Measurements from ENCODE around the gene LPAR5. TPM values are rescaled to one million over a fixed set of nuclear protein-coding genes. Genes with fewer than 3 reads are reported as not detected.

The LPAR5 gene
- total RNA-seq, 1 experiment from 2014 or later: 0.20 TPM

DNA sequence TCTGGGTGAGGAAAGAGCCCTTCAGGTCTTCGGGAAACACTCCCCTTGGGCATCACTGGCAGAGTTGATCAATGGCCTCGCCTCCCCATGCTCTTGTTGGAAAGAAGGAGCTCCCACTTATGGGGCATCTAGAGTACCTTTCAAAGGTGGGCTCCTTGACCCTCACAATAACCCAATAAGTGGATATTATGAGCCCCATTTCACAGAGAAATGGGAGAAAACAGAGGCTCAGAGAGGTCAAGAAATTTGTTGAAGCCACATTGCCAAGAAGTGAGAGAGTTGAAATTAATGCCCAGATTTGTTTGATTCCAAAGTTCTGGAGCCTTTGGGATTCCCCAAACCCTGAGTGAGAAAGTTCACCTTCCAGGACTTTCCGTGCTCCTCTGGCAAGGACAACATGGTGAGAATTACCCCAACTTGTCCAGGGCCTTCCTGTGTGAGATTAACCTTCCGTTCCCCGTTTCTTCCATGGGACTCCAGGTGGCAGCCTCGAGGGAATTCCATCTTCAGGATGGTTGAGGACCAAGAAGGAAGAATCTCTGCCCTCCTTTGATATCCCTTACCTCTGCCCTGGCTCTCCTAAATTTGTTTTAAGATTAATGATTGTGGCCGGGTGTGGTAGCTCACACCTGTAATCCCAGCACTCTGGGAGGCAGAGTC is 21.1 kb downstream of the LPAR5 start:
- Mint-ChIP-seq H3K4me1 (ENCODE audit: low read depth, unreplicated experiment) (peaks cover 7% of the 10 kb centered on the region), H3K4me3 (ENCODE audit: unreplicated experiment) (no peak overlapping the region), H3K9me3 (ENCODE audit: unreplicated experiment) (no peaks in the 10 kb centered on the region), H3K27ac (ENCODE audit: unreplicated experiment) (peak overlapping the region; percentile 20), H3K36me3 (ENCODE audit: insufficient read depth, unreplicated experiment) (no peaks in the 10 kb centered on the region), H3K27me3 (ENCODE audit: insufficient read depth, unreplicated experiment) (no peaks in the 10 kb centered on the region)
- intact Hi-C loops (cut with micrococcal nuclease; ENCODE audit: unreplicated experiment): loop anchor here (5.0 kb wide), 1 partner anchor 213 kb away; the partner anchor contains the start of gene P3H3
- ChIA-PET CTCF (interaction anchor here (0.7 to 1.6 kb wide), 5 partner anchors 26 to 239 kb away, joined by 3 to 11 read pairs (median 5); partner anchors contain the start of genes COPS7A and NOP2), POLR2A (no interaction called here)
- Histone ChIP-seq H3K27me3 (replicated peaks; ENCODE audit: control insufficient read depth, insufficient read depth, low read length) (no peaks in the 10 kb centered on the region), H3K4me3 (ENCODE audit: low read depth, low read length) (no peak overlapping the region), H3K4me1 (peaks cover 23% of the 10 kb centered on the region), H3K9me3 (no peaks in the 10 kb centered on the region), H3K36me3 (ENCODE audit: control insufficient read depth, insufficient read depth, low read length) (no peaks in the 10 kb centered on the region)
- TF ChIP-seq, protein P1, sequence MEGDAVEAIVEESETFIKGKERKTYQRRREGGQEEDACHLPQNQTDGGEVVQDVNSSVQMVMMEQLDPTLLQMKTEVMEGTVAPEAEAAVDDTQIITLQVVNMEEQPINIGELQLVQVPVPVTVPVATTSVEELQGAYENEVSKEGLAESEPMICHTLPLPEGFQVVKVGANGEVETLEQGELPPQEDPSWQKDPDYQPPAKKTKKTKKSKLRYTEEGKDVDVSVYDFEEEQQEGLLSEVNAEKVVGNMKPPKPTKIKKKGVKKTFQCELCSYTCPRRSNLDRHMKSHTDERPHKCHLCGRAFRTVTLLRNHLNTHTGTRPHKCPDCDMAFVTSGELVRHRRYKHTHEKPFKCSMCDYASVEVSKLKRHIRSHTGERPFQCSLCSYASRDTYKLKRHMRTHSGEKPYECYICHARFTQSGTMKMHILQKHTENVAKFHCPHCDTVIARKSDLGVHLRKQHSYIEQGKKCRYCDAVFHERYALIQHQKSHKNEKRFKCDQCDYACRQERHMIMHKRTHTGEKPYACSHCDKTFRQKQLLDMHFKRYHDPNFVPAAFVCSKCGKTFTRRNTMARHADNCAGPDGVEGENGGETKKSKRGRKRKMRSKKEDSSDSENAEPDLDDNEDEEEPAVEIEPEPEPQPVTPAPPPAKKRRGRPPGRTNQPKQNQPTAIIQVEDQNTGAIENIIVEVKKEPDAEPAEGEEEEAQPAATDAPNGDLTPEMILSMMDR (IDR thresholded peaks at IDR 0.05; ENCODE audit: insufficient read depth in 1 of 2, low read depth in 1 of 2, low read length in 1 of 2, severe bottlenecking in 1 of 2, unreplicated experiment in 1 of 2): peak in 1 of 2 experiments; percentile 14
- DNase-seq: no peak
- BruUV-seq (replicated peaks): no TSS peak

DNA sequence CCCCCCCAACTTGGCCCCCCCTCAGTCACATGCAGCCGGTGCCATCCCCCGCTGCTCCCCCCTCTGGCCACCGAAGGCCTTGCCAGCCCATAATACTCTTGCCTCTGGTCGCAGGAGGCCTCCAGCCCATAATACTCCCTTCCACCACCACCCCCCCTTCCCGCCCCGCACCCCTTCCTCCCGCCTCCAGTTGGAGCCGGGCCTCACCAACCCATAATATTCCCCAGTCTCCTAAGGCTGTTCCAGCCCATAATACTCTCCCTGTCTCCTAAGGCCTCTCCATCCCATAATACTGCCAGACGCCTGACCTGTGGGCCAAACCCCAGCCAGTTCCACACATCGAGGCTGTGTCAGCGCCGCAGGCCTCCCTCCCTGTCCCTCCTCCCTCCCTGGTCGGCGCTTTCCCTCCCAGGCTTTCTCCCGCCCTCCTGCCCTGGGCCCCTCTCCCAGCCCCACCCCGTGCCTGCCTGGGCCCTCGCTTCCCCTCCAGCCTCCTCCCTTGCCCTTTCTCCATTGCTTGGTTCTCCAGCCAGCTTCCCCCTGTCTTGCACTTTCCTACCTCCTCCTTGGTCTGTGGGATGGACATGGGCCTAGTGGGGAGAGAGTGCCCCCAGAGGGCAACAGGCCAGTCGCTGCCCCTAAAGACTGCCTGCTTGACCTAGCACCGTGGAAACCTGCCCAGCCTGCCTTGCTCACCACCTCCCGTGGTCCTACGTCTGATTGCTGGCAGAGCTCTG is 21.8 kb downstream of the LPAR5 start:
- no peaks in the 10 kb centered on the region for H3K27me3 Mint-ChIP-seq (ENCODE audit: insufficient read depth, unreplicated experiment)
- Histone ChIP-seq H3K36me3 (ENCODE audit: control insufficient read depth, insufficient read depth, low read length) (no peaks in the 10 kb centered on the region), H3K4me1 (peaks cover 23% of the 10 kb centered on the region), H3K9me3 (no peaks in the 10 kb centered on the region), H3K27me3 (replicated peaks; ENCODE audit: control insufficient read depth, insufficient read depth, low read length) (no peaks in the 10 kb centered on the region), H3K4me3 (ENCODE audit: low read depth, low read length) (no peak overlapping the region)
- TF ChIP-seq, protein P1 (IDR thresholded peaks at IDR 0.05; ENCODE audit: insufficient read depth in 1 of 2, low read depth in 1 of 2, low read length in 1 of 2, severe bottlenecking in 1 of 2, unreplicated experiment in 1 of 2): peak in 1 of 2 experiments; percentile 21
- no peaks in the 10 kb centered on the region for H3K36me3 Mint-ChIP-seq (ENCODE audit: insufficient read depth, unreplicated experiment)
- H3K27ac Mint-ChIP-seq (ENCODE audit: unreplicated experiment): peak overlapping the region; percentile 20
- intact Hi-C loops (cut with micrococcal nuclease; ENCODE audit: unreplicated experiment): no loop called here
- H3K4me1 Mint-ChIP-seq (ENCODE audit: low read depth, unreplicated experiment): peaks cover 7% of the 10 kb centered on the region
- no peak overlapping the region for H3K4me3 Mint-ChIP-seq (ENCODE audit: unreplicated experiment)
- peak; percentile 80 to 92 for DNase-seq
- H3K9me3 Mint-ChIP-seq (ENCODE audit: unreplicated experiment): no peaks in the 10 kb centered on the region
- BruUV-seq (replicated peaks): no TSS peak
- ChIA-PET POLR2A (interaction anchor here (0.6 kb wide), 1 partner anchor 332 kb away, joined by 4 read pairs; no protein-coding TSS in a partner anchor), CTCF (interaction anchor here (0.6 to 1.6 kb wide), 5 partner anchors 46 to 240 kb away, joined by 3 to 11 read pairs (median 5); partner anchors contain the start of genes COPS7A and NOP2)

DNA sequence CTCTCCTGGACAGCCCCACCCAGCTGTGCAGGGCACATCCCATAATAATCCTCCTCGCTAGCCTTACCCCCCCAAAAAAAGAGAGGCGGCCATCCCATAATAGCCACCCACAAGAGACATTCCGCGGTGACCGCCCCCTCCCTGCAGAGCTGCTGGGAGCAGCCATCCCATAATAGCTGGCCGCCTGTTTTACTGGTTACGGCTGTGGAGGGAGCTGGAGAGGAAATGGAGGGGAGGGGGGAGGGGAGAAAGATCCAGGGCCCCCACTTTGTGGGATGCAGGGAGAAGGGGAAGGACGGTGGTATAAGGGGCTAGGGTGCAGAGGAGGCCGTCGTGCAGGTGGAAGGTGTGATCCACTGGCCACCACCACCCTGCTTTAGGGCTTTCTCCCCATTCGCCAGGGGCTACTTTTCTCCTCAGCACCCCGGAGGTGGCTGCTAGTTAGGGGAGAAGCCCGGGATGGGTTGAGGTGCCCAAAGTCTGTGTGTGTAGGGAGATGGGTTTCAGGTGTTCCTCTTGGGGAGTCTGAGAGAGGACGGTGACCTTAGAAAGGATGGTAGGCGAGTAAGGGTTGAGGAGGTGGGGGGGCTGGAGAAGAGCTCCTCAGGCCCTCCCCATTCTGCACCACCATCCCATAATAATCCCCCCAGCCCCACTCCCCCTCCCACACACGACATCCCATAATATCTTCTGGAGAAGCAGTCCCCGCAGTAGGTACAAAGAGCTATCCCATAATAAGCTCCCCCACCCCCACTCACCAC is 22.6 kb downstream of the LPAR5 start:
- H3K4me3 ChIP-seq (ENCODE audit: low read depth, low read length): no peak overlapping the region
- Mint-ChIP-seq H3K27ac (ENCODE audit: unreplicated experiment) (no peak overlapping the region), H3K4me3 (ENCODE audit: unreplicated experiment) (no peak overlapping the region), H3K27me3 (ENCODE audit: insufficient read depth, unreplicated experiment) (no peaks in the 10 kb centered on the region), H3K9me3 (ENCODE audit: unreplicated experiment) (no peaks in the 10 kb centered on the region), H3K4me1 (ENCODE audit: low read depth, unreplicated experiment) (peaks cover 7% of the 10 kb centered on the region), H3K36me3 (ENCODE audit: insufficient read depth, unreplicated experiment) (no peaks in the 10 kb centered on the region)
- H3K36me3 ChIP-seq (ENCODE audit: control insufficient read depth, insufficient read depth, low read length): no peaks in the 10 kb centered on the region
- H3K4me1 ChIP-seq: peaks cover 28% of the 10 kb centered on the region
- intact Hi-C loops (cut with micrococcal nuclease; ENCODE audit: unreplicated experiment): no loop called here
- no TSS peak for BruUV-seq (replicated peaks)
- H3K27me3 ChIP-seq (replicated peaks; ENCODE audit: control insufficient read depth, insufficient read depth, low read length): no peaks in the 10 kb centered on the region
- peak; percentile 52 to 82 for DNase-seq
- H3K9me3 ChIP-seq: no peaks in the 10 kb centered on the region
- TF ChIP-seq, protein P1 (IDR thresholded peaks at IDR 0.05; ENCODE audit: insufficient read depth in 1 of 2, low read depth in 1 of 2, low read length in 1 of 2, severe bottlenecking in 1 of 2, unreplicated experiment in 1 of 2): no peak
- ChIA-PET CTCF (interaction anchor here (1.2 to 1.5 kb wide), 2 partner anchors 45 to 154 kb away, joined by 5 to 11 read pairs; partner anchors contain the start of gene NOP2), POLR2A (interaction anchor here (0.6 kb wide), 2 partner anchors 332 to 495 kb away, joined by 3 to 4 read pairs; no protein-coding TSS in a partner anchor)

All from Caco-2 (cell line).